ENCODE data around the gene MSTN. TPM values are rescaled to one million over a fixed set of nuclear protein-coding genes. Genes with fewer than 3 reads are reported as not detected.
"Not testable (repeated sequence)": the region's sequence is repeated elsewhere in the genome, so short reads cannot be mapped to it uniquely, and the experiment has no call there.

Gene MSTN
- total RNA-seq, 4 donors from 2014 or later, result 0.59 to 0.90 (median 0.64) TPM

- Histone ChIP-seq H3K27me3 (no peaks in the 10 kb centered on the region), H3K36me3 (no peaks in the 10 kb centered on the region), H3K27ac (no peak overlapping the region), H3K4me1 (no peaks in the 10 kb centered on the region), H3K4me3 (no peak overlapping the region), H3K9me3 (peaks cover 0 to 3% (median 0%) of the 10 kb centered on the region in 4 donors)
- no peak for DNase-seq (ENCODE audit: low spot score in 2 of 2)
- WGBS, 2 donors, result 35 to 37% methylated on average over 5 of the region's 5 CpGs
- TF ChIP-seq CTCF (IDR thresholded peaks at IDR 0.05) (peak in 3 of 5 experiments; percentile 19 to 28 (median 25)), POLR2A (IDR thresholded peaks at IDR 0.05) (no peak), EP300 (IDR thresholded peaks at IDR 0.05) (no peak)
Observed at GRCh38 chr2:190023860-190024259, 38.7 kb downstream of the MSTN start.

GRCh38 chr2:190020720-190021119, 41.8 kb downstream of the MSTN start:
- Histone ChIP-seq H3K27me3 (no peaks in the 10 kb centered on the region), H3K4me3 (no peak overlapping the region), H3K4me1 (no peaks in the 10 kb centered on the region), H3K27ac (no peak overlapping the region), H3K9me3 (peaks cover 0 to 32% (median 0%) of the 10 kb centered on the region in 4 donors), H3K36me3 (no peaks in the 10 kb centered on the region)
- TF ChIP-seq EP300 (IDR thresholded peaks at IDR 0.05) (no peak), POLR2A (IDR thresholded peaks at IDR 0.05) (no peak), CTCF (IDR thresholded peaks at IDR 0.05) (no peak)
- no peak for DNase-seq (ENCODE audit: low spot score in 2 of 2)

DNA sequence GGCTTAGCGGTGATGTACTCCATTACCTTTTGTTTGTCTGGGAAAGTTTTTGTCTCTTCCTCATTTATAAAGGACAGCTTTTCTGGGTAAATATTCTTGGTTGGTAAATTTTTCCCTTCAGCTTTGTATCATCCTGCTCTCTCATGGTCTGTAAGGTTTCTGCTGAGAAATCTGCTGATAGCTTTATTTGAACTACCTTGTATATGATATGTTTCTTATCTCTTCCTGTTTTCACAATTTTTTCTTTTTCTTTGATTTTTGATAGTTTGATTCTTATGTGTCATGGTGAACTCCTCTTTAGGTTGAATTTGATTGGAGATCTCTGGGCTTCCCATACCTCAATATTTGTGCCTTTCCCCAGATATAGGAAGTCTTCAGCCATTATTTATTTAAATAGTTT, 44.7 kb downstream of the MSTN start:
- no peak for DNase-seq (ENCODE audit: low spot score in 2 of 2)
- H3K36me3 ChIP-seq, result no peaks in the 10 kb centered on the region
- no peak overlapping the region for H3K4me3 ChIP-seq
- TF ChIP-seq EP300 (IDR thresholded peaks at IDR 0.05) (no peak), CTCF (IDR thresholded peaks at IDR 0.05) (no peak), POLR2A (IDR thresholded peaks at IDR 0.05) (no peak)
- no peaks in the 10 kb centered on the region for H3K4me1 ChIP-seq
- WGBS, 2 donors, result 94 to 96% methylated on average over 1 of the region's 1 CpG
- H3K27me3 ChIP-seq, result no peaks in the 10 kb centered on the region
- H3K27ac ChIP-seq, result no peak overlapping the region
- H3K9me3 ChIP-seq, result peaks cover 0 to 50% (median 0%) of the 10 kb centered on the region in 4 donors

DNA sequence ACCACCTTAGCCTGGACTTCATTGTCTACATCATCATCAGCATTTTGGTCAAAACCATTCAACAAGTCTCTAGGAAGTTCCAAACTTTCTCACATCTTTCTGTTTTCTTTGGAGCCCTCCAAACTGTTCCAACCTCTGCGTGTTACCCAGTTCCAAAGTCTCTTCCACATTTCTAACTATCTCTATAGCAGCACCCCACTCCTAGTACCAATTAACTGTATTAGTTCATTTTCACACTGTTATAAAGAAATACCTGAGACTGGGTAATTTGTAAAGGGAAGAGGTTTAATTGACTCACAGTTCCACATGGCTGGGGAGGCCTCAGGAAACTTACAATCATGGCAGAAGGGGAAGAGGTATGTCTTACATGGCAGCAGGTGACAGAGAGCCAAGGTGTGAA, 46.6 kb downstream of the MSTN start:
- H3K4me1 ChIP-seq, H3K36me3 ChIP-seq, H3K27me3 ChIP-seq: not testable (repeated sequence)

More for the DNA sequence above, 46.6 kb downstream of the MSTN start:
- DNase-seq (ENCODE audit: low spot score in 2 of 2); H3K27ac ChIP-seq; H3K4me3 ChIP-seq: not testable (repeated sequence)
- WGBS, 2 donors, result 88 to 93% methylated on average over 1 of the region's 1 CpG
- peaks cover 0 to 61% (median 0%) of the 10 kb centered on the region in 4 donors for H3K9me3 ChIP-seq
